ENCODE measurements around the gene AMHR2. TPM values are rescaled to one million over a fixed set of nuclear protein-coding genes. Genes with fewer than 3 reads are reported as not detected.
A peak's percentile ranks its signal among the peaks of the same experiment; 100 is the strongest.
"Not testable (repeated sequence)": the region's sequence is repeated elsewhere in the genome, so short reads cannot be mapped to it uniquely, and the experiment has no call there.

Gene AMHR2
- total and polyA plus RNA-seq, 11 donors: 0.30 to 2.2 (median 0.57) TPM; not detected in 6

DNA sequence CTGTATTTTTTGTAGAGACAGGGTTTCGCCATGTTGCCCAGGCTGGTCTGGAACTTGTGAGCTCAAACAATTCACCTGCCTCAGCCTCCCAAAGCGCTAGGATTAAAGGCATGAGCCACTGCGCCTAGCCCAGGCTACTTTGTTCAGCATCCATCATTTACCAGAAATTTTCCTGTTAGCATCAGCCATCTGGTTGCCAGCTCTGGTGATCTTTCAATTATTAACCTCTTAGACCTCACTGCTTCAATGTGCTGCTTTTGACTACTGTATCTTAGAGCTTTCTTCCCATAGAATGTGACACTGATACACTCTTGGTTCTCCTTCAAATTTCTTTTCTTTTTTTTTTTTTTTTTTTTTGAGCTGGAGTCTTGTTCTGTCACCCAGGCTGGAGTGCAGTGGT lies 5.4 kb upstream of the AMHR2 start:
- Histone ChIP-seq H3K4me1 (peaks cover 0 to 42% (median 19%) of the 10 kb centered on the region in 12 donors), H3K27ac (no peak overlapping the region), H3K9me3 (no peaks in the 10 kb centered on the region), H3K4me3 (no peak overlapping the region), H3K36me3 (peaks cover 0 to 11% (median 0%) of the 10 kb centered on the region in 9 donors), H3K27me3 (no peaks in the 10 kb centered on the region)
- DNase-seq (no peak), ATAC-seq (no peak)
- 95 to 100% (median 98%) methylated on average over 3 of the region's 3 CpGs for WGBS, 4 donors
- TF ChIP-seq, protein P1, sequence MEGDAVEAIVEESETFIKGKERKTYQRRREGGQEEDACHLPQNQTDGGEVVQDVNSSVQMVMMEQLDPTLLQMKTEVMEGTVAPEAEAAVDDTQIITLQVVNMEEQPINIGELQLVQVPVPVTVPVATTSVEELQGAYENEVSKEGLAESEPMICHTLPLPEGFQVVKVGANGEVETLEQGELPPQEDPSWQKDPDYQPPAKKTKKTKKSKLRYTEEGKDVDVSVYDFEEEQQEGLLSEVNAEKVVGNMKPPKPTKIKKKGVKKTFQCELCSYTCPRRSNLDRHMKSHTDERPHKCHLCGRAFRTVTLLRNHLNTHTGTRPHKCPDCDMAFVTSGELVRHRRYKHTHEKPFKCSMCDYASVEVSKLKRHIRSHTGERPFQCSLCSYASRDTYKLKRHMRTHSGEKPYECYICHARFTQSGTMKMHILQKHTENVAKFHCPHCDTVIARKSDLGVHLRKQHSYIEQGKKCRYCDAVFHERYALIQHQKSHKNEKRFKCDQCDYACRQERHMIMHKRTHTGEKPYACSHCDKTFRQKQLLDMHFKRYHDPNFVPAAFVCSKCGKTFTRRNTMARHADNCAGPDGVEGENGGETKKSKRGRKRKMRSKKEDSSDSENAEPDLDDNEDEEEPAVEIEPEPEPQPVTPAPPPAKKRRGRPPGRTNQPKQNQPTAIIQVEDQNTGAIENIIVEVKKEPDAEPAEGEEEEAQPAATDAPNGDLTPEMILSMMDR (IDR thresholded peaks at IDR 0.05): no peak
- no peak for TF ChIP-seq POLR2A (IDR thresholded peaks at IDR 0.05)
- intact Hi-C loops (cut with DNase I): no loop called here

DNA sequence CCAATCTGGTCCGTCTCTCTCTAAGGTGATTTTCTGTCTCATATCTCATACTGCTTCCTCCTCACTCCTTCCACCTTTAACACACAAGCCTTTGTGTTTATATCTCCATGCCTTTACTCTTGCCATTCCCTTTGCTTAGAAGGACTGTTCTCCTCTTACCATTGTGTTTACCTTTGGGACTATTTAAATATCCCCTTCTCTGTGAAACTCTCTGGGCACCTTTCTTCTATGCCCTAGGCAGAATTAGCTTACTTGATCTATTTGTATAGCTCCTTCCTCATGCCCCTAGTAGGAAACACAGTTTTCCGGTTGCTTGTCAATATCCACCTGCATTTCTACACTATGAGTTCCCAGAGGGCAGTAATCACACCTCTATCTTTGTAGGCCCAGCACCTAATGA lies 3.9 kb upstream of the AMHR2 start:
- DNase-seq (no peak), ATAC-seq (no peak)
- no peaks in the 10 kb centered on the region for H3K9me3 ChIP-seq
- no peak overlapping the region for H3K4me3 ChIP-seq
- no peaks in the 10 kb centered on the region for H3K27me3 ChIP-seq
- TF ChIP-seq POLR2A (IDR thresholded peaks at IDR 0.05): no peak
- TF ChIP-seq, protein P1 (IDR thresholded peaks at IDR 0.05): no peak
- intact Hi-C loops (cut with DNase I): loop anchor here in 4 of 10 donors (1.0 to 5.0 kb wide), 3 partner anchors 67 to 88 kb away; partner anchors contain the start of gene NPFF (in 1 of the 4)
- H3K36me3 ChIP-seq: no peaks in the 10 kb centered on the region
- H3K27ac ChIP-seq: no peak overlapping the region
- peaks cover 0 to 28% (median 14%) of the 10 kb centered on the region in 12 donors for H3K4me1 ChIP-seq
- 88 to 97% (median 91%) methylated on average over 2 of the region's 2 CpGs for WGBS, 4 donors

DNA sequence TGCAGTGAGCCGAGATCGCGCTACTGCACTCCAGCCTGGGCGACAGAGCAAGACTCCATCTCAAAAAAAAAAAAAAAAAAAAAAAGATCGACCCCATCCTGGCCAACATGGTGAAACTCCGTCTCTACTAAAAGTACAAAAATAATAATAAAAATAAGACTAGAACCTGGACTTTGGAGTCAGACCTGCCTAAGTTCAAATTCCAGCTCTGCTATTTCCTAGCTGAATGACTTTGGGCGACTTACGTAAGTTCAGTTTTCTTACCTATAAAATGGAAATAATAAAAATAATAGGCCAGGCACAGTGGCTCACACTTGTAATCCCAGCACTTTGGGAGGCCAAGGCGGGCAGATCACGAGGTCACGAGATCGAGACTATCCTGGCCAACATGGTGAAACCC lies 1.4 kb upstream of the AMHR2 start:
- DNase-seq, H3K4me3 ChIP-seq, ATAC-seq, H3K27ac ChIP-seq, H3K9me3 ChIP-seq, H3K27me3 ChIP-seq, H3K36me3 ChIP-seq: not testable (repeated sequence)
- WGBS, 4 donors: 90 to 95% (median 92%) methylated on average over 12 of the region's 12 CpGs
- H3K4me1 ChIP-seq: peaks cover 0 to 15% (median 4%) of the 10 kb centered on the region in 12 donors
- intact Hi-C loops (cut with DNase I): loop anchor here in 1 of 10 donors (5.0 kb wide), 1 partner anchor 85 kb away; the partner anchor contains the start of gene NPFF

DNA sequence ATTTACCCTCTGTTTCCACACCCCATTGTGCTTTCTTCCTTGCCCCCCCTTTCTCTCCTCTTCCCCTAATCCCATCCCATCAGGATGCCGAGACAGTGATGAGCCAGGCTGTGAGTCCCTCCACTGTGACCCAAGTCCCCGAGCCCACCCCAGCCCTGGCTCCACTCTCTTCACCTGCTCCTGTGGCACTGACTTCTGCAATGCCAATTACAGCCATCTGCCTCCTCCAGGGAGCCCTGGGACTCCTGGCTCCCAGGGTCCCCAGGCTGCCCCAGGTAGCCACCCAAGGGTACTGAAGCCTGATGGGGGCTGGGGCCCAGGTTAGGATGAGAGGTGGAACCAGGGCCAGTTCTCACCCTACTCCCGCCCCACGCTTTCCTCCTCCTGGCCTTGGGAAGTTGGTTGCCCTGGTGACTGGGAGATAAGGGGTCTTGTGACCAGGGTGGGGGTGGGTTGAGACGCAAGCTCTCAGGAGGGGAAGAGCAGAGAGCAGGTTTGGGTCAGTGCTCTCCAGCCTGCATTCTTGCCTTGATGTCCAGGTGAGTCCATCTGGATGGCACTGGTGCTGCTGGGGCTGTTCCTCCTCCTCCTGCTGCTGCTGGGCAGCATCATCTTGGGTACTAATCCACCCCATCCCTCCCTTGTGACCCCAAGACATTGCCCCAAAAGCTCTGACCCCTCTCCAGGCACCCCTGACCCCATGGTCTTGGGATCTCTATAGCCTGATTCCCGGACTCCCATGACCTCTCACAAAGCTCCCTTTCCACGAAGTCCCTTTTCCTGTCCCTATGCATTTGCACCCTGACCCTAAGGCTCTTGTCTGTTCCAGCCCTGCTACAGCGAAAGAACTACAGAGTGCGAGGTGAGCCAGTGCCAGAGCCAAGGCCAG lies 1.2 kb downstream of the AMHR2 start:
- peaks cover 0 to 15% (median 4%) of the 10 kb centered on the region in 12 donors for H3K4me1 ChIP-seq
- H3K27ac ChIP-seq: no peak overlapping the region
- no peak overlapping the region for H3K4me3 ChIP-seq
- H3K36me3 ChIP-seq: no peaks in the 10 kb centered on the region
- no peak for DNase-seq
- H3K27me3 ChIP-seq: no peaks in the 10 kb centered on the region
- TF ChIP-seq POLR2A (IDR thresholded peaks at IDR 0.05): no peak
- TF ChIP-seq, protein P1 (IDR thresholded peaks at IDR 0.05): no peak
- 58 to 74% (median 62%) methylated on average over 7 to 9 of the region's 9 CpGs for WGBS, 4 donors
- intact Hi-C loops (cut with DNase I): loop anchor here in 2 of 10 donors (5.0 kb wide), 1 partner anchor 82 kb away; the partner anchor contains the start of gene NPFF (in 2 of the 2)
- H3K9me3 ChIP-seq: no peaks in the 10 kb centered on the region
- ATAC-seq: peak in 2 of 4 donors; percentile 7 to 28

Measured in heart left ventricle (tissue), 16 donors.